Prostate gland (tissue), 2 donors: Measurements from ENCODE around the gene GGA3. TPM values are rescaled to one million over a fixed set of nuclear protein-coding genes. Genes with fewer than 3 reads are reported as not detected.

Experiments
- DNase-seq: peaks from one replicate; pipeline ENCODE4 v3.0.0-alpha.2; 2019; ENCODE audit warnings: low spot score
- H3K27ac ChIP-seq, 2 donors: fragments of 200-600 bp; sonication (generic); 2 replicates each; pipeline ENCODE4 v1.5.1; 2017 to 2019
- H3K27me3 ChIP-seq: fragments of 200-600 bp; sonication (generic); replicated peaks from 2 replicates; pipeline ENCODE4 v1.5.1; 2019; ENCODE audit not compliant: insufficient read depth
- H3K36me3 ChIP-seq, 2 donors: fragments of 200-600 bp; sonication (generic); 1 replicate in 1 of 2; 2 replicates in 1 of 2; pipeline versions ENCODE4 v1.5.1 to v1.8.1; 2017 to 2019
- H3K4me1 ChIP-seq: fragments of 200-600 bp; sonication (generic); replicated peaks from 2 replicates; pipeline ENCODE4 v1.5.1; 2019
- H3K4me3 ChIP-seq, 2 donors: fragments of 200-600 bp; sonication (generic); 2 replicates each; pipeline ENCODE4 v1.5.1; 2017 to 2019
- H3K9me3 ChIP-seq: fragments of 200-600 bp; sonication (generic); 2 replicates; pipeline ENCODE4 v1.5.1; 2017
- CTCF ChIP-seq, 4 experiments: fragments of 200-600 bp in 2 of 4; fragments of 450-650 bp in 2 of 4; sonication (generic) in 2 of 4; IDR thresholded peaks; 1 replicate in 3 of 4; 2 replicates in 1 of 4; pipeline ENCODE4 v1.5.1; 2016 to 2019; ENCODE audit warnings: antibody characterized with exemption in 4 of 4, mild to moderate bottlenecking in 2 of 4, moderate library complexity in 2 of 4
- POLR2A ChIP-seq: fragments of 450-650 bp; IDR thresholded peaks from one replicate; pipeline ENCODE4 v1.6.1; 2016; ENCODE audit warnings: antibody characterized with exemption, mild to moderate bottlenecking
- POLR2AphosphoS5 ChIP-seq: sonication (generic); formaldehyde crosslinking; IDR thresholded peaks from one replicate; pipeline ENCODE4 v1.6.1; 2017; ENCODE audit warnings: antibody characterized with exemption
- WGBS: methylation state at CpG from one replicate; pipeline ENCODE4 v1.1.5; 2018; 5-methylcytosine and 5-hydroxymethylcytosine counted together
- intact Hi-C: fragments of 100-400 bp; cut with DNase I; formaldehyde crosslinking; loops from one replicate; pipeline ENCODE4 v1.14.2; 2022
- total RNA-seq, 2 donors: library from RNA; depleted of rRNA; stranded (reverse); fragments of >200 nt; gene quantifications; one replicate each; pipeline ENCODE4 v1.1.0, GENCODE V29; 2016

GGA3 gene
- total RNA-seq, 2 donors from 2014 or later = 18.9 to 43.3 TPM

GRCh38 chr17:75228847-75229246, 32.6 kb downstream of the GGA3 start:
- Histone ChIP-seq H3K4me1 (no peaks in the 10 kb centered on the region), H3K36me3 (peaks cover 8 to 19% of the 10 kb centered on the region in 2 donors), H3K27ac (peak overlapping the region; percentile 75 to 80), H3K4me3 (no peak overlapping the region), H3K9me3 (no peaks in the 10 kb centered on the region), H3K27me3 (no peaks in the 10 kb centered on the region)
- intact Hi-C loops = no loop called here
- DNase-seq = no peak
- 52% methylated on average over 4 of the region's 4 CpGs for WGBS
- TF ChIP-seq POLR2AphosphoS5 (no peak), POLR2A (no peak)

- 22% methylated on average over 2 of the region's 2 CpGs for WGBS
- DNase-seq = peak; percentile 46
- H3K27ac ChIP-seq = peak overlapping the region; percentile 75 to 80
- no peaks in the 10 kb centered on the region for H3K9me3 ChIP-seq
- H3K36me3 ChIP-seq = peaks cover 8 to 19% of the 10 kb centered on the region in 2 donors
- intact Hi-C loops = no loop called here
- H3K27me3 ChIP-seq = no peaks in the 10 kb centered on the region
- peak; percentile 52 for TF ChIP-seq POLR2AphosphoS5
- TF ChIP-seq POLR2A = no peak
- TF ChIP-seq CTCF (IDR thresholded peaks at IDR 0.05) = no peak
- no peak overlapping the region for H3K4me3 ChIP-seq
- no peaks in the 10 kb centered on the region for H3K4me1 ChIP-seq
These were observed 33.1 kb downstream of the GGA3 start for GRCh38 chr17:75228305-75228704.

GRCh38 chr17:75227729-75228128, 33.7 kb downstream of the GGA3 start:
- no peak overlapping the region for H3K4me3 ChIP-seq
- H3K27ac ChIP-seq = peak overlapping the region; percentile 75 to 80
- intact Hi-C loops = no loop called here
- DNase-seq = peak; percentile 45
- H3K27me3 ChIP-seq = no peaks in the 10 kb centered on the region
- H3K9me3 ChIP-seq = no peaks in the 10 kb centered on the region
- H3K36me3 ChIP-seq = peaks cover 8 to 16% of the 10 kb centered on the region in 2 donors
- H3K4me1 ChIP-seq = no peaks in the 10 kb centered on the region
- no peak for TF ChIP-seq CTCF (IDR thresholded peaks at IDR 0.05)
- TF ChIP-seq POLR2AphosphoS5 = peak; percentile 54
- 61% methylated on average over 5 of the region's 5 CpGs for WGBS

GRCh38 chr17:75225016-75225415, 36.4 kb downstream of the GGA3 start:
- 76% methylated on average over 14 of the region's 14 CpGs for WGBS
- intact Hi-C loops = no loop called here
- Histone ChIP-seq H3K27me3 (no peaks in the 10 kb centered on the region), H3K4me1 (no peaks in the 10 kb centered on the region), H3K27ac (no peak overlapping the region), H3K4me3 (no peak overlapping the region), H3K9me3 (no peaks in the 10 kb centered on the region), H3K36me3 (peaks cover 0 to 5% of the 10 kb centered on the region in 2 donors)
- no peak for TF ChIP-seq CTCF (IDR thresholded peaks at IDR 0.05)
- TF ChIP-seq POLR2AphosphoS5 = no peak
- TF ChIP-seq POLR2A = no peak
- no peak for DNase-seq

- no peaks in the 10 kb centered on the region for H3K27me3 ChIP-seq
- DNase-seq = no peak
- 93% methylated on average over 3 of the region's 3 CpGs for WGBS
- intact Hi-C loops = no loop called here
- H3K4me3 ChIP-seq = no peak overlapping the region
- TF ChIP-seq POLR2A = no peak
- no peaks in the 10 kb centered on the region for H3K9me3 ChIP-seq
- no peaks in the 10 kb centered on the region for H3K4me1 ChIP-seq
- H3K36me3 ChIP-seq = no peaks in the 10 kb centered on the region
- no peak overlapping the region for H3K27ac ChIP-seq
These were observed 41.6 kb downstream of the GGA3 start for GRCh38 chr17:75219815-75220214.

- intact Hi-C loops = no loop called here
- Histone ChIP-seq H3K4me3 (no peak overlapping the region), H3K27me3 (no peaks in the 10 kb centered on the region), H3K4me1 (no peaks in the 10 kb centered on the region), H3K9me3 (no peaks in the 10 kb centered on the region), H3K27ac (no peak overlapping the region), H3K36me3 (no peaks in the 10 kb centered on the region)
- TF ChIP-seq CTCF (IDR thresholded peaks at IDR 0.05) (no peak), POLR2A (no peak), POLR2AphosphoS5 (no peak)
- WGBS = 91% methylated on average over 6 of the region's 6 CpGs
- DNase-seq = no peak
These were observed 43.3 kb downstream of the GGA3 start for GRCh38 chr17:75218131-75218530.
